ENCODE results near the gene CCDC38. TPM values are rescaled to one million over a fixed set of nuclear protein-coding genes. Genes with fewer than 3 reads are reported as not detected.

Gene CCDC38
- total RNA-seq, 1 experiment from 2014 or later, result 0.26 TPM

- ChIA-PET POLR2A (ENCODE audit: low non-redundant PET) (no interaction called here), CTCF (interaction anchor here (0.6 kb wide), 1 partner anchor 165 kb away, joined by 4 read pairs; no protein-coding TSS in a partner anchor)
- H3K27me3 ChIP-seq (replicated peaks; ENCODE audit: insufficient read depth, low read depth, low read length, poor library complexity), result peaks cover 2% of the 10 kb centered on the region
- no peaks in the 10 kb centered on the region for H3K36me3 ChIP-seq (ENCODE audit: insufficient read depth, low read length, poor library complexity, severe bottlenecking)
- TF ChIP-seq CTCF (conservative IDR thresholded peaks at IDR 0.05; ENCODE audit: low read depth, low read length) (no peak), EZH2 (IDR thresholded peaks at IDR 0.05; ENCODE audit: borderline replicate concordance, low read depth, low read length, poor library complexity, severe bottlenecking) (no peak)
- intact Hi-C loops (cut with micrococcal nuclease; ENCODE audit: unreplicated experiment), result no loop called here
- no peak overlapping the region for H3K27ac ChIP-seq (ENCODE audit: low read depth, low read length, poor library complexity, severe bottlenecking)
- H3K4me3 ChIP-seq (ENCODE audit: low read depth, low read length, poor library complexity, severe bottlenecking), result no peak overlapping the region
- H3K9me3 ChIP-seq (ENCODE audit: low read depth, low read length, poor library complexity, severe bottlenecking), result peaks cover 3% of the 10 kb centered on the region
- no peak for DNase-seq (ENCODE audit: low spot score)
- no TSS peak for BruUV-seq (replicated peaks)
- H3K4me1 ChIP-seq (ENCODE audit: insufficient read depth, low read length, poor library complexity, severe bottlenecking), result no peaks in the 10 kb centered on the region
These were observed 44.3 kb downstream of the CCDC38 start for GRCh38 chr12:95898081-95898480.

GRCh38 chr12:95896846-95897245, 45.6 kb downstream of the CCDC38 start:
- TF ChIP-seq EZH2 (IDR thresholded peaks at IDR 0.05; ENCODE audit: borderline replicate concordance, low read depth, low read length, poor library complexity, severe bottlenecking), result no peak
- no peak for TF ChIP-seq CTCF (conservative IDR thresholded peaks at IDR 0.05; ENCODE audit: low read depth, low read length)
- Histone ChIP-seq H3K9me3 (ENCODE audit: low read depth, low read length, poor library complexity, severe bottlenecking) (no peaks in the 10 kb centered on the region), H3K27me3 (replicated peaks; ENCODE audit: insufficient read depth, low read depth, low read length, poor library complexity) (no peaks in the 10 kb centered on the region), H3K4me3 (ENCODE audit: low read depth, low read length, poor library complexity, severe bottlenecking) (no peak overlapping the region), H3K27ac (ENCODE audit: low read depth, low read length, poor library complexity, severe bottlenecking) (no peak overlapping the region), H3K36me3 (ENCODE audit: insufficient read depth, low read length, poor library complexity, severe bottlenecking) (no peaks in the 10 kb centered on the region), H3K4me1 (ENCODE audit: insufficient read depth, low read length, poor library complexity, severe bottlenecking) (no peaks in the 10 kb centered on the region)
- DNase-seq (ENCODE audit: low spot score), result no peak
- intact Hi-C loops (cut with micrococcal nuclease; ENCODE audit: unreplicated experiment), result no loop called here
- ChIA-PET POLR2A (ENCODE audit: low non-redundant PET) (no interaction called here), CTCF (no interaction called here)
- BruUV-seq (replicated peaks), result no TSS peak

GRCh38 chr12:95890958-95891357, 51.5 kb downstream of the CCDC38 start:
- ChIA-PET POLR2A (ENCODE audit: low non-redundant PET) (no interaction called here), CTCF (no interaction called here)
- TF ChIP-seq EZH2 (IDR thresholded peaks at IDR 0.05; ENCODE audit: borderline replicate concordance, low read depth, low read length, poor library complexity, severe bottlenecking), result no peak
- TF ChIP-seq CTCF (conservative IDR thresholded peaks at IDR 0.05; ENCODE audit: low read depth, low read length), result no peak
- Histone ChIP-seq H3K36me3 (ENCODE audit: insufficient read depth, low read length, poor library complexity, severe bottlenecking) (no peaks in the 10 kb centered on the region), H3K27ac (ENCODE audit: low read depth, low read length, poor library complexity, severe bottlenecking) (no peak overlapping the region), H3K4me3 (ENCODE audit: low read depth, low read length, poor library complexity, severe bottlenecking) (no peak overlapping the region), H3K27me3 (replicated peaks; ENCODE audit: insufficient read depth, low read depth, low read length, poor library complexity) (no peaks in the 10 kb centered on the region), H3K4me1 (ENCODE audit: insufficient read depth, low read length, poor library complexity, severe bottlenecking) (no peaks in the 10 kb centered on the region), H3K9me3 (ENCODE audit: low read depth, low read length, poor library complexity, severe bottlenecking) (no peaks in the 10 kb centered on the region)
- no TSS peak for BruUV-seq (replicated peaks)
- intact Hi-C loops (cut with micrococcal nuclease; ENCODE audit: unreplicated experiment), result no loop called here
- DNase-seq (ENCODE audit: low spot score), result no peak
